HG03378 (cell line): Measurements from ENCODE around the gene BEND7.
"Not testable (repeated sequence)": the region's sequence is repeated elsewhere in the genome, so short reads cannot be mapped to it uniquely, and the experiment has no call there.

ENCODE experiments used
- ATAC-seq: cut with Tn5 transposase; IDR thresholded peaks from one replicate; pipeline ENCODE4 v1.9.1; 2021; ENCODE audit warnings: mild to moderate bottlenecking, moderate library complexity; ENCODE audit not compliant: unreplicated experiment

The BEND7 gene

GRCh38 chr10:13528875-13529713 is at the start of gene BEND7:
BEND7 (minus strand) TSS chr10:13529014; CDS start chr10:13528533, 481 bp downstream.
- ATAC-seq = no peak

GRCh38 chr10:13573960-13574359 is 45.1 kb upstream of the BEND7 start:
- no peak for ATAC-seq

GRCh38 chr10:13571541-13571940 is 42.7 kb upstream of the BEND7 start:
- ATAC-seq = no peak

- ATAC-seq = no peak
These were observed 38.2 kb upstream of the BEND7 start for GRCh38 chr10:13567030-13567429.

- no peak for ATAC-seq
These were observed 35.8 kb upstream of the BEND7 start for GRCh38 chr10:13564576-13564975.

GRCh38 chr10:13563481-13564445 is 34.9 kb upstream of the BEND7 start:
- ATAC-seq = no peak

GRCh38 chr10:13560597-13560996 is 31.8 kb upstream of the BEND7 start:
- no peak for ATAC-seq

- no peak for ATAC-seq
These were observed 30.4 kb upstream of the BEND7 start for GRCh38 chr10:13559124-13559700.

- ATAC-seq = no peak
These were observed 27.2 kb upstream of the BEND7 start for GRCh38 chr10:13555884-13556510.

GRCh38 chr10:13550802-13551201 is 22.0 kb upstream of the BEND7 start:
- no peak for ATAC-seq

- ATAC-seq = no peak
These were observed 13.7 kb upstream of the BEND7 start for GRCh38 chr10:13542533-13542932.

GRCh38 chr10:13537985-13538384 is 9.2 kb upstream of the BEND7 start:
- not testable (repeated sequence) for ATAC-seq

- no peak for ATAC-seq
These were observed 8.0 kb upstream of the BEND7 start for GRCh38 chr10:13536674-13537366.

- no peak for ATAC-seq
These were observed 6.5 kb upstream of the BEND7 start for GRCh38 chr10:13535346-13535745.

GRCh38 chr10:13529714-13529973 is 830 bp upstream of the BEND7 start:
- no peak for ATAC-seq

- no peak for ATAC-seq
These were observed 515 bp downstream of the BEND7 start for GRCh38 chr10:13528123-13528874.

- no peak for ATAC-seq
These were observed 1.0 kb downstream of the BEND7 start for GRCh38 chr10:13527864-13528122.

- no peak for ATAC-seq
These were observed 1.6 kb downstream of the BEND7 start for GRCh38 chr10:13526948-13527863.

GRCh38 chr10:13525663-13526062 is 3.2 kb downstream of the BEND7 start:
- ATAC-seq = no peak
